H1 (cell line): ENCODE results near the gene KRTAP4-2. TPM values are rescaled to one million over a fixed set of nuclear protein-coding genes. Genes with fewer than 3 reads are reported as not detected.

ENCODE experiments used
- CTBP2 ChIP-seq: IDR thresholded peaks from 2 replicates; pipeline ENCODE4 v1.7.0; 2011; ENCODE audit warnings: borderline replicate concordance, mild to moderate bottlenecking, moderate library complexity, mixed read lengths, low read length; ENCODE audit not compliant: insufficient read depth, insufficient read length
- POLR2A ChIP-seq, 2 experiments: IDR thresholded peaks; 1 replicate in 1 of 2; 2 replicates in 1 of 2; pipeline ENCODE4 v1.6.1; 2011; ENCODE audit warnings: low read depth in 2 of 2, low read length in 2 of 2, mild to moderate bottlenecking in 2 of 2; ENCODE audit errors: control extremely low read depth in 1 of 2
- SP1 ChIP-seq: IDR thresholded peaks from 2 replicates; pipeline ENCODE4 v1.6.1; 2011; ENCODE audit warnings: low read depth, low read length
- polyA plus RNA-seq, 7 experiments: library from polyadenylated mRNA; depleted of rRNA in 3 of 7; stranded (reverse) in 5 of 7; unstranded in 2 of 7; fragments of >200 nt in 5 of 7; fragments of 200-250 nt in 2 of 7; gene quantifications; 1 replicate in 5 of 7; 2 replicates in 1 of 7; 4 replicates in 1 of 7; pipeline versions ENCODE4 v1.2.1 to v1.2.3, GENCODE V29; 2011 to 2013; ENCODE audit warnings: missing spikeins in 2 of 7, mixed read lengths in 2 of 7
- total RNA-seq: library from RNA; stranded (reverse); fragmentation: NEBNext Ultra II Directional; extraction: Animal tissue kit (Norgen Biotek cat#: 25700); gene quantifications from 2 replicates; pipeline ENCODE4 v1.2.1, GENCODE V29; 2021
- TF ChIP-seq, protein P1 (sequence below): IDR thresholded peaks from 2 replicates; pipeline ENCODE4 v1.6.1; 2012; ENCODE audit warnings: low read length, inconsistent platforms
- TF ChIP-seq, protein P2 (sequence below): IDR thresholded peaks from 2 replicates; pipeline ENCODE4 v1.6.1; 2012; ENCODE audit warnings: inconsistent platforms

KRTAP4-2 gene
- total and polyA plus RNA-seq, 2 of the 8 experiments (the other 6 are each of a cell fraction or from before 2014, with no cell fraction given), result not detected

GRCh38 chr17:41223821-41224220, 45.8 kb upstream of the KRTAP4-2 start (continued):
- TF ChIP-seq, protein P1, sequence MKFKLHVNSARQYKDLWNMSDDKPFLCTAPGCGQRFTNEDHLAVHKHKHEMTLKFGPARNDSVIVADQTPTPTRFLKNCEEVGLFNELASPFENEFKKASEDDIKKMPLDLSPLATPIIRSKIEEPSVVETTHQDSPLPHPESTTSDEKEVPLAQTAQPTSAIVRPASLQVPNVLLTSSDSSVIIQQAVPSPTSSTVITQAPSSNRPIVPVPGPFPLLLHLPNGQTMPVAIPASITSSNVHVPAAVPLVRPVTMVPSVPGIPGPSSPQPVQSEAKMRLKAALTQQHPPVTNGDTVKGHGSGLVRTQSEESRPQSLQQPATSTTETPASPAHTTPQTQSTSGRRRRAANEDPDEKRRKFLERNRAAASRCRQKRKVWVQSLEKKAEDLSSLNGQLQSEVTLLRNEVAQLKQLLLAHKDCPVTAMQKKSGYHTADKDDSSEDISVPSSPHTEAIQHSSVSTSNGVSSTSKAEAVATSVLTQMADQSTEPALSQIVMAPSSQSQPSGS, result no peak
- no peak for TF ChIP-seq CTBP2
- TF ChIP-seq, protein P2, sequence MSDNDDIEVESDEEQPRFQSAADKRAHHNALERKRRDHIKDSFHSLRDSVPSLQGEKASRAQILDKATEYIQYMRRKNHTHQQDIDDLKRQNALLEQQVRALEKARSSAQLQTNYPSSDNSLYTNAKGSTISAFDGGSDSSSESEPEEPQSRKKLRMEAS, result no peak
- no peak for TF ChIP-seq SP1
- TF ChIP-seq POLR2A (IDR thresholded peaks at IDR 0.05; ENCODE audit: control extremely low read depth in 1 of 2, low read depth in 2 of 2, low read length in 2 of 2), result no peak
